Stimulated activated CD4-positive, alpha-beta T cell treated with anti-CD3 and anti-CD28 coated beads, Interleukin-15, amount 100 ng/mL, for 48 hours (primary cell): ENCODE data around the gene LDLRAD4.

ENCODE experiments used
- DNase-seq, 2 donors: peaks; one replicate each; pipeline ENCODE4 v3.0.0-alpha.2; 2020; ENCODE audit warnings: low read depth in 2 of 2

Gene LDLRAD4

GRCh38 chr18:13534631-13535030, 316.1 kb downstream of the LDLRAD4 start:
- no peak for DNase-seq

- no peak for DNase-seq
These were observed 318.0 kb downstream of the LDLRAD4 start for GRCh38 chr18:13536578-13536977.

GRCh38 chr18:13537022-13537780, 318.6 kb downstream of the LDLRAD4 start:
- no peak for DNase-seq

- DNase-seq = no peak
These were observed 320.1 kb downstream of the LDLRAD4 start for GRCh38 chr18:13538630-13539029.

- DNase-seq = no peak
These were observed 320.5 kb downstream of the LDLRAD4 start for GRCh38 chr18:13539050-13539449.

- no peak for DNase-seq
These were observed 321.4 kb downstream of the LDLRAD4 start for GRCh38 chr18:13539843-13540476.

- DNase-seq = peak in 1 of 2 donors; percentile 13
These were observed 322.1 kb downstream of the LDLRAD4 start for GRCh38 chr18:13540477-13541182.

GRCh38 chr18:13541621-13542519, 323.3 kb downstream of the LDLRAD4 start:
- DNase-seq = no peak

- no peak for DNase-seq
These were observed 323.9 kb downstream of the LDLRAD4 start for GRCh38 chr18:13542520-13542847.

GRCh38 chr18:13543144-13543543, 324.6 kb downstream of the LDLRAD4 start:
- no peak for DNase-seq

- no peak for DNase-seq
These were observed 325.5 kb downstream of the LDLRAD4 start for GRCh38 chr18:13543811-13544732.

GRCh38 chr18:13544953-13545352, 326.4 kb downstream of the LDLRAD4 start:
- no peak for DNase-seq

GRCh38 chr18:13545514-13545913, 327.0 kb downstream of the LDLRAD4 start:
- no peak for DNase-seq

GRCh38 chr18:13545955-13546354, 327.4 kb downstream of the LDLRAD4 start:
- DNase-seq = no peak

GRCh38 chr18:13546638-13547037, 328.1 kb downstream of the LDLRAD4 start:
- DNase-seq = no peak

GRCh38 chr18:13547347-13547746, 328.8 kb downstream of the LDLRAD4 start:
- DNase-seq = no peak

- DNase-seq = no peak
These were observed 329.7 kb downstream of the LDLRAD4 start for GRCh38 chr18:13548106-13548819.

- no peak for DNase-seq
These were observed 330.7 kb downstream of the LDLRAD4 start for GRCh38 chr18:13548966-13549879.

GRCh38 chr18:13549880-13550232, 331.3 kb downstream of the LDLRAD4 start:
- DNase-seq = no peak
